Left ventricle myocardium inferior (tissue), 1 donor: Measurements from ENCODE around the gene HSD17B2. TPM values are rescaled to one million over a fixed set of nuclear protein-coding genes. Genes with fewer than 3 reads are reported as not detected.
"Not testable (repeated sequence)": the region's sequence is repeated elsewhere in the genome, so short reads cannot be mapped to it uniquely, and the experiment has no call there.

Source experiments
- DNase-seq: peaks from one replicate; pipeline ENCODE4 v3.0.0-alpha.2; 2020
- H3K27ac ChIP-seq: fragments of 200-600 bp; replicated peaks from 2 replicates; pipeline ENCODE4 v1.8.0; 2021
- H3K27me3 ChIP-seq: fragments of 200-600 bp; 2 replicates; pipeline ENCODE4 v1.8.0; 2021; ENCODE audit warnings: low read depth
- H3K36me3 ChIP-seq: fragments of 200-600 bp; 2 replicates; pipeline ENCODE4 v1.8.0; 2021
- H3K4me1 ChIP-seq: fragments of 200-600 bp; 2 replicates; pipeline ENCODE4 v1.8.0; 2021
- H3K4me3 ChIP-seq: fragments of 200-600 bp; 2 replicates; pipeline ENCODE4 v1.8.0; 2021; ENCODE audit warnings: mild to moderate bottlenecking, moderate library complexity
- H3K9me3 ChIP-seq: fragments of 200-600 bp; replicated peaks from 2 replicates; pipeline ENCODE4 v1.8.0; 2021
- CTCF ChIP-seq: fragments of 200-600 bp; IDR thresholded peaks from 2 replicates; pipeline ENCODE4 v1.8.0; 2021; ENCODE audit warnings: antibody characterized with exemption, mild to moderate bottlenecking, borderline replicate concordance
- intact Hi-C: fragments of 100-400 bp; cut with micrococcal nuclease; formaldehyde crosslinking; loops from one replicate; pipeline ENCODE4 v1.11.0; 2022
- total RNA-seq: library from RNA; stranded (reverse); fragmentation: NEBNext Ultra II Directional; extraction: Animal tissue kit (Norgen Biotek cat#: 25700); gene quantifications from one replicate; pipeline ENCODE4 v1.2.1, GENCODE V29; 2021
- donor health status: DM: no; HTN: yes; CAD: no; lungs with severe emphysema.

HSD17B2 gene
- total RNA-seq, 1 donor from 2014 or later = not detected

GRCh38 chr16:82134846-82135245 is 99.8 kb downstream of the HSD17B2 start:
- intact Hi-C loops = no loop called here
- Histone ChIP-seq H3K4me1 (peaks cover 13% of the 10 kb centered on the region), H3K36me3 (no peaks in the 10 kb centered on the region), H3K4me3 (no peak overlapping the region), H3K9me3 (no peaks in the 10 kb centered on the region), H3K27ac (no peak overlapping the region), H3K27me3 (no peaks in the 10 kb centered on the region)
- no peak for DNase-seq
- no peak for TF ChIP-seq CTCF

GRCh38 chr16:82135844-82136243 is 100.8 kb downstream of the HSD17B2 start:
- Histone ChIP-seq H3K9me3 (no peaks in the 10 kb centered on the region), H3K27me3 (no peaks in the 10 kb centered on the region), H3K4me3 (no peak overlapping the region), H3K36me3 (no peaks in the 10 kb centered on the region), H3K27ac (no peak overlapping the region), H3K4me1 (peaks cover 13% of the 10 kb centered on the region)
- intact Hi-C loops = no loop called here
- no peak for DNase-seq
- TF ChIP-seq CTCF = no peak

GRCh38 chr16:82136956-82137821 is 102.1 kb downstream of the HSD17B2 start:
- TF ChIP-seq CTCF = no peak
- H3K9me3 ChIP-seq = no peaks in the 10 kb centered on the region
- no peak for DNase-seq
- intact Hi-C loops = no loop called here
- no peaks in the 10 kb centered on the region for H3K27me3 ChIP-seq
- no peak overlapping the region for H3K27ac ChIP-seq
- H3K4me3 ChIP-seq = no peak overlapping the region
- no peaks in the 10 kb centered on the region for H3K36me3 ChIP-seq
- H3K4me1 ChIP-seq = peaks cover 13% of the 10 kb centered on the region

- TF ChIP-seq CTCF = no peak
- no peaks in the 10 kb centered on the region for H3K9me3 ChIP-seq
- no peaks in the 10 kb centered on the region for H3K27me3 ChIP-seq
- no peak for DNase-seq
- no peak overlapping the region for H3K4me3 ChIP-seq
- H3K4me1 ChIP-seq = peaks cover 13% of the 10 kb centered on the region
- no peak overlapping the region for H3K27ac ChIP-seq
- intact Hi-C loops = no loop called here
- H3K36me3 ChIP-seq = no peaks in the 10 kb centered on the region
Observed at GRCh38 chr16:82137822-82138167, 102.7 kb downstream of the HSD17B2 start.

- peaks cover 13% of the 10 kb centered on the region for H3K4me1 ChIP-seq
- intact Hi-C loops = no loop called here
- H3K27me3 ChIP-seq = no peaks in the 10 kb centered on the region
- DNase-seq = no peak
- no peak overlapping the region for H3K4me3 ChIP-seq
- no peaks in the 10 kb centered on the region for H3K9me3 ChIP-seq
- no peak for TF ChIP-seq CTCF
- no peaks in the 10 kb centered on the region for H3K36me3 ChIP-seq
- no peak overlapping the region for H3K27ac ChIP-seq
Observed at GRCh38 chr16:82138478-82139285, 103.6 kb downstream of the HSD17B2 start.

- DNase-seq, intact Hi-C loops, H3K4me3 ChIP-seq, H3K9me3 ChIP-seq, H3K36me3 ChIP-seq, H3K27me3 ChIP-seq, H3K27ac ChIP-seq: not testable (repeated sequence)
- peaks cover 13% of the 10 kb centered on the region for H3K4me1 ChIP-seq
Observed at GRCh38 chr16:82139286-82139571, 104.2 kb downstream of the HSD17B2 start.
